NT2/D1 (cell line): ENCODE results near the gene FAM20C.
A peak's percentile ranks its signal among the peaks of the same experiment; 100 is the strongest.

Source experiments
- DNase-seq: peaks from one replicate; pipeline ENCODE4 v3.0.0-alpha.2; 2011; ENCODE audit warnings: low read depth, low spot score
- H3K27me3 ChIP-seq: 2 replicates; pipeline ENCODE4 v1.6.0; 2011; ENCODE audit warnings: mild to moderate bottlenecking; ENCODE audit not compliant: insufficient read length, insufficient read depth
- H3K36me3 ChIP-seq: 2 replicates; pipeline ENCODE4 v1.6.1; 2011; ENCODE audit warnings: mild to moderate bottlenecking, low read length, mixed read lengths; ENCODE audit not compliant: insufficient read depth, insufficient read length
- H3K4me1 ChIP-seq: 2 replicates; pipeline ENCODE4 v1.5.1; 2011; ENCODE audit not compliant: insufficient read depth, insufficient read length
- H3K4me3 ChIP-seq: 2 replicates; pipeline ENCODE4 v1.5.1; 2011; ENCODE audit warnings: low read depth; ENCODE audit not compliant: insufficient read length
- H3K9ac ChIP-seq: 2 replicates; pipeline ENCODE4 v1.6.0; 2011; ENCODE audit warnings: low read depth; ENCODE audit not compliant: insufficient read length
- H3K9me3 ChIP-seq: 2 replicates; pipeline ENCODE4 v1.5.1; 2011; ENCODE audit warnings: mild to moderate bottlenecking, low read length; ENCODE audit not compliant: insufficient read depth
- SUZ12 ChIP-seq: IDR thresholded peaks from 2 replicates; pipeline ENCODE4 v1.6.1; 2011; ENCODE audit not compliant: insufficient read length, insufficient read depth; ENCODE audit errors: extremely low read depth
- YY1 ChIP-seq: IDR thresholded peaks from 2 replicates; pipeline ENCODE4 v1.6.1; 2011; ENCODE audit not compliant: insufficient read length, insufficient read depth
- ZNF274 ChIP-seq: IDR thresholded peaks from 2 replicates; pipeline ENCODE4 v1.6.1; 2011; ENCODE audit warnings: mild to moderate bottlenecking, low read depth, low read length

The FAM20C gene

DNA sequence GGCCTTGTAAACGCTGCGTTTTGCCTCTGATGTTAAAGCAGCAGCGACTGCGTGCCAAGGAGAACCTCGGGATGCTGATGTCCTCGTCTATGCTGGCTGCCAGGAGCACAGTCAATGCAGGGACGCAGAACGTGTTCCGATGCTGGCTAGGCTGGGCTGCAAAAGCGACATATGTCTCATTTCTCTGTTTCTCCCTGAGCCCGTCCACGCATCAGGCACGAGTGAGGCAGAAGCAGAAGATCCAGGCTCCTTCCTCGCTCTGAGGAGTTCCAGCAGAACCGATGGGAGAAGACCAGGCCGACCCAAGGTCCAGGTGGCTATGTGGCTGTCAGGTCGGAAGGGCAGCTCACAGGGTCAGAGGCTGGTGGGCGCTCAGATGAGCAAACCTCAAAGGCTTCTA is 93.9 kb downstream of the FAM20C start:
- peaks cover 28% of the 10 kb centered on the region for H3K27me3 ChIP-seq
- no peak overlapping the region for H3K4me3 ChIP-seq
- H3K9ac ChIP-seq, result no peak overlapping the region
- no peak for DNase-seq
- H3K9me3 ChIP-seq, result peaks cover 18% of the 10 kb centered on the region; the same call in 1 of the 2 replicates
- no peaks in the 10 kb centered on the region for H3K36me3 ChIP-seq
- H3K4me1 ChIP-seq, result no peaks in the 10 kb centered on the region
- no peak for TF ChIP-seq SUZ12
- TF ChIP-seq YY1, result no peak
- TF ChIP-seq ZNF274, result no peak

GRCh38 chr7:288671-289101 is 96.3 kb downstream of the FAM20C start:
- H3K9ac ChIP-seq, result no peak overlapping the region
- TF ChIP-seq SUZ12, result no peak
- no peaks in the 10 kb centered on the region for H3K4me1 ChIP-seq
- DNase-seq, result no peak
- no peak overlapping the region for H3K4me3 ChIP-seq
- peaks cover 46% of the 10 kb centered on the region for H3K27me3 ChIP-seq
- H3K9me3 ChIP-seq, result peaks cover 13% of the 10 kb centered on the region; the same call in 1 of the 2 replicates
- no peaks in the 10 kb centered on the region for H3K36me3 ChIP-seq

GRCh38 chr7:289209-289755 is 96.9 kb downstream of the FAM20C start:
- Histone ChIP-seq H3K4me1 (no peaks in the 10 kb centered on the region), H3K9me3 (peaks cover 13% of the 10 kb centered on the region; the same call in 1 of the 2 replicates), H3K4me3 (no peak overlapping the region), H3K36me3 (no peaks in the 10 kb centered on the region), H3K9ac (no peak overlapping the region), H3K27me3 (peaks cover 46% of the 10 kb centered on the region)
- TF ChIP-seq YY1, result no peak
- TF ChIP-seq ZNF274, result no peak
- no peak for TF ChIP-seq SUZ12
- DNase-seq, result no peak

- Histone ChIP-seq H3K27me3 (peaks cover 46% of the 10 kb centered on the region), H3K9ac (no peak within 1 kb of the TSS), H3K9me3 (peaks cover 13% of the 10 kb centered on the region; the same call in 1 of the 2 replicates), H3K4me3 (no peak within 1 kb of the TSS), H3K36me3 (no peaks in the 10 kb centered on the region), H3K4me1 (peaks cover 2% of the 10 kb centered on the region)
- TF ChIP-seq ZNF274 (no peak), SUZ12 (peak; percentile 7)
- no peak for DNase-seq
Observed at GRCh38 chr7:289756-290553, 97.6 kb downstream of the FAM20C start, which contains the start of gene FOXL3. Gene FOXL3 (plus strand): TSS chr7:290170. CDS start chr7:290170, 0 bp downstream.

DNA sequence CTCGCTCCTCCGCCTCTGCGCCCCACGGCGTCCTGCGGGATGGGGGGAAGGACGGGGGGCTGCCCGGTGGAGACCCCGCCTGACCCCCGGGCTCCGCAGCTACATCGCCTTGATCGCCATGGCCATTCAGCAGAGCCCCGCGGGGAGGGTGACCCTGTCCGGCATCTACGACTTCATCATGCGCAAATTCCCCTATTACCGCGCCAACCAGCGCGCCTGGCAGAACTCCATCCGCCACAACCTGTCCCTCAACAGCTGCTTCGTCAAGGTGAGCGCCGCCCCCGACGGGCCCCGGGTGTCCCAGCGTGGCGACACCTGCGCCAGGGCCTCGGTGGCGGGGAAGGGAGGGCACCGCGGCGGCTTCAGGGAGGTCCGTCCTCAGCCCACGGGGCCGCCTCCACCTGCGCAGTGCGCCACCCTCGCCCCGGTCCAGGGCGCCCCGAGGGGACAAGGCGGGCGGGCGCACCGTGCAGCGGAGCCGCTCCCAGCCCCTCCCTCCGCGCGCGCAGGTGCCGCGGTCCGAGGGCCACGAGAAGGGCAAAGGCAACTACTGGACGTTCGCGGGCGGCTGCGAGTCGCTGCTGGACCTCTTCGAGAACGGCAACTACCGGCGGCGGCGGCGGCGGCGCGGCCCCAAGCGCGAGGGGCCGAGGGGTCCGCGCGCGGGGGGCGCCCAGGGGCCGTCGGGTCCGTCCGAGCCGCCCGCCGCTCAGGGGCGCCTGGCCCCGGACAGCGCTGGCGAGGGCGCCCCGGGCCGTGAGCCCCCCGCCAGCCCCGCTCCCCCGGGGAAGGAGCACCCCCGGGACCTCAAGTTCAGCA is 98.4 kb downstream of the FAM20C start:
- DNase-seq, result no peak
- Histone ChIP-seq H3K9ac (no peak overlapping the region), H3K36me3 (no peaks in the 10 kb centered on the region), H3K9me3 (peaks cover 13% of the 10 kb centered on the region; the same call in 1 of the 2 replicates), H3K27me3 (peaks cover 46% of the 10 kb centered on the region), H3K4me3 (no peak overlapping the region), H3K4me1 (peaks cover 6% of the 10 kb centered on the region)
- TF ChIP-seq YY1 (no peak), SUZ12 (peak; percentile 44)

- peaks cover 6% of the 10 kb centered on the region for H3K4me1 ChIP-seq
- H3K9me3 ChIP-seq, result peaks cover 13% of the 10 kb centered on the region; the same call in 1 of the 2 replicates
- H3K9ac ChIP-seq, result no peak overlapping the region
- H3K27me3 ChIP-seq, result peaks cover 46% of the 10 kb centered on the region
- TF ChIP-seq ZNF274 (no peak), YY1 (no peak), SUZ12 (no peak)
- no peak for DNase-seq
- H3K4me3 ChIP-seq, result no peak overlapping the region
- H3K36me3 ChIP-seq, result no peaks in the 10 kb centered on the region
Observed at GRCh38 chr7:291373-292092, 99.2 kb downstream of the FAM20C start.
